GM10266 (cell line): ENCODE data around the gene ZNF879.

Source experiments
- DNase-seq: peaks from one replicate; pipeline ENCODE4 v3.0.0; 2012; ENCODE audit errors: extremely low spot score
- CTCF ChIP-seq: IDR thresholded peaks from 2 replicates; pipeline ENCODE4 v1.5.1; 2012; ENCODE audit warnings: mild to moderate bottlenecking, low read depth; ENCODE audit not compliant: control insufficient read depth, insufficient read depth; ENCODE audit errors: missing control alignments

ZNF879 gene

GRCh38 chr5:179008667-179009066 is 14.9 kb upstream of the ZNF879 start:
- TF ChIP-seq CTCF: no peak
- no peak for DNase-seq

- TF ChIP-seq CTCF: no peak
- no peak for DNase-seq
Measured at GRCh38 chr5:179033004-179033580, 9.5 kb downstream of the ZNF879 start.

GRCh38 chr5:179044765-179045164 is 21.2 kb downstream of the ZNF879 start:
- no peak for DNase-seq

GRCh38 chr5:179051784-179052183 is 28.2 kb downstream of the ZNF879 start:
- DNase-seq: no peak
- TF ChIP-seq CTCF: no peak

More at GRCh38 chr5:179044765-179045164, 21.2 kb downstream of the ZNF879 start:
- no peak for TF ChIP-seq CTCF

- TF ChIP-seq CTCF: no peak
- DNase-seq: no peak
Measured at GRCh38 chr5:179054036-179054785, 30.6 kb downstream of the ZNF879 start.

- no peak for DNase-seq
- TF ChIP-seq CTCF: no peak
Measured at GRCh38 chr5:179054876-179055275, 31.3 kb downstream of the ZNF879 start.

GRCh38 chr5:179055436-179055835 is 31.8 kb downstream of the ZNF879 start:
- TF ChIP-seq CTCF: no peak
- DNase-seq: no peak
